Activated CD4-positive, alpha-beta memory T cell treated with anti-CD3 and anti-CD28 coated beads, Interleukin-2, amount 10 ng/mL, durations not matched to agents 7 days and 5 days (primary cell): ENCODE data around the gene EID3. TPM values are rescaled to one million over a fixed set of nuclear protein-coding genes. Genes with fewer than 3 reads are reported as not detected.
"Not testable (repeated sequence)": the region's sequence is repeated elsewhere in the genome, so short reads cannot be mapped to it uniquely, and the experiment has no call there.

Source experiments
- CTCF ChIA-PET: fragments of 350-600 bp; sonication (Branson Sonifier 250); formaldehyde crosslinking; loops from one replicate; lab custom pipeline; 2021; ENCODE audit warnings: antibody characterized with exemption, inconsistent platforms; lab: Charles Lee
- POLR2A ChIA-PET: fragments of 350-600 bp; sonication (Branson Sonifier 250); formaldehyde crosslinking; loops from one replicate; lab custom pipeline; 2021; ENCODE audit warnings: antibody characterized with exemption; lab: Charles Lee
- DNase-seq: peaks from one replicate; pipeline ENCODE4 v3.0.0-alpha.2; 2020
- H3K27ac Mint-ChIP-seq: one replicate; pipeline ENCODE4 v1.8.0; 2021; ENCODE audit warnings: mild to moderate bottlenecking, mixed read lengths
- H3K27me3 Mint-ChIP-seq: one replicate; pipeline ENCODE4 v1.8.0; 2021; ENCODE audit warnings: mixed read lengths
- H3K36me3 Mint-ChIP-seq: one replicate; pipeline ENCODE4 v1.8.0; 2021; ENCODE audit warnings: low read depth, mixed read lengths
- H3K4me1 Mint-ChIP-seq: one replicate; pipeline ENCODE4 v1.8.0; 2021; ENCODE audit warnings: mixed read lengths
- H3K4me3 Mint-ChIP-seq: one replicate; pipeline ENCODE4 v1.8.0; 2021; ENCODE audit warnings: mild to moderate bottlenecking, mixed read lengths
- H3K9me3 Mint-ChIP-seq: one replicate; pipeline ENCODE4 v1.8.0; 2021; ENCODE audit warnings: mixed read lengths
- total RNA-seq, 2 experiments: library from RNA; stranded (reverse); gene quantifications; one replicate each; pipeline ENCODE4 v1.2.3, GENCODE V29; 2021

EID3 gene
- total RNA-seq, 2 experiments from 2014 or later = 3.4 to 4.2 TPM

DNA sequence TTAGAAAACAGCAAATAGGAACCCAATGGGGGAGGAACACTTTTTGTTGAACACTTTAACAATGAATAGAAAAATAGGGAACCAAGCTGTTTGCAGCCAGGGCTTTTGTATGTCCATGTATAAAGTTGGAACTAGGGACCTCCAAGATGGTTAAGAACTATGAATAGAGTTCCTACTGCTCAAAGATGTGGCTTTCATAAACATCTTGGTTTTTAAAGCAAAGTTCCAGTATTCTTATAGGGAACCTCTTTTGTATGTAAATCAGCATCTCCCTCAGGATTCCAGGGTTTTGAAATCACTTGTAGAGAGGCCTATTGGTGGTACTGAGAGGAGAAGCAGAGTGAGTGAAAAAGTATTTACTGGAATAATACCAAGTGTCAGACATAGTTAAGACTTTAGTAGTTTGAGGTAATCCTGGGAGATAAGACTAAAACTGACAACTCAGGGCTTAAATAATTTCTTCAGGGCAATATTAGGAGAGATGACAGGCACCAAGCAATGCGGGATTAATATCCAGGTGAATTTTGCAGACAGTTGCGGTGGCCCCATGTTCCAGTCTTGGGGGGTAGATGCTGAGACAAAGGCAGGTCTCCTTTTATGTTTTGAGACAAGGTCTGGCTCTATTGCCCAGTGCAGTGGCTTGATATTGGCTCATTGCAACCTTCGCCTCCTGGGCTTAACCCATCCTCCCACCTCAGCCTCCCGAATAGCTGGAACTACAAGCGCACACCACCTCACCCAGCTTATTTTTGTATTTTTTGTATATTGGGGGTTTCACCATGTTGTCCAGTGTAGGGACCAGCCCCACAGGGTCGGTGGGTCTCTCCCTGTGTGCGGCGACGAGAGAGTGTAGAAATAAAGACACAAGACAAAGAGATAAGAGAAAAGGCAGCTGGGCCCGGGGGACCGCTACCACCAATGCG, 10.4 kb upstream of the EID3 start:
- no peaks in the 10 kb centered on the region for H3K27me3 Mint-ChIP-seq
- H3K27ac Mint-ChIP-seq = no peak overlapping the region
- ChIA-PET CTCF (interaction anchor here (1.1 kb wide), 1 partner anchor 77 kb away, joined by 5 read pairs; the partner anchor contains the start of gene TXNRD1), POLR2A (interaction anchor here (0.6 to 8.2 kb wide), 4 partner anchors 11 to 364 kb away, joined by 3 to 93 read pairs (median 6); partner anchors contain the start of genes EID3, NFYB and TXNRD1)
- no peak overlapping the region for H3K4me3 Mint-ChIP-seq
- no peak for DNase-seq
- H3K36me3 Mint-ChIP-seq = peaks cover 64% of the 10 kb centered on the region
- no peaks in the 10 kb centered on the region for H3K9me3 Mint-ChIP-seq
- peaks cover 53% of the 10 kb centered on the region for H3K4me1 Mint-ChIP-seq

DNA sequence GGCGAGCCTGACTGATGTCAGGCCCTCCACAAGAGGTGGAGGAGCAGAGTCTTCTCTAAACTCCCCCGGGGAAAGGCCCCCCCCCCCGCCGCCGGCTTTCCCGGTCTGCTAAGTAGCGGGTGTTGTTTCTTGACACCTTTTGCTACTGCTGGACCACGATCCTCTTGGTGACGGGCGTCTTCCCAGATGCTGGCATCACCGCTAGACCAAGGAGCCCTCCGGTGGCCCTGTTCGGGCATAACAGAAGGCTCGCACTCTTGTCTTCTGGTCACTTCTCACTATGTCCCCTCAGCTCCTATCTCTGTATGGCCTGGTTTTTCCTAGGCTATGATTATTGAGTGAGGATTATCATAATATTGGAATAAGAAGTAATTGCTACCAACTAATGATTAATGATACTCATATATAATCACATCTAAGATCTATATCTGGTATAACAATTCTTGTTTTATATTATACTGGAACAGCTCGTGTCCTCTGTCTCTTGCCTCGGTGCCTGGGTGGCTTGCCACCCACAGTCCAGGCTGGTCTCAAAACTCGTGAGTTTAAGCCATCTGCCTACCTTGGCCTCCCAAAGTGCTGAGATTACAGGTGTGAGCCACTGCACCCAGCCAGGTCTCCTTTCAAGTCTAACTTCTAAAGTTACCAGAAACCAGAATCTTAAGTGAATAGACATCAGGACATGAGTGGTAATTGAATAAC, 9.2 kb upstream of the EID3 start:
- CTCF ChIA-PET, H3K4me3 Mint-ChIP-seq, H3K27me3 Mint-ChIP-seq, H3K9me3 Mint-ChIP-seq, DNase-seq, H3K27ac Mint-ChIP-seq: not testable (repeated sequence)
- Mint-ChIP-seq H3K4me1 (peaks cover 51% of the 10 kb centered on the region), H3K36me3 (peaks cover 63% of the 10 kb centered on the region)
- POLR2A ChIA-PET = interaction anchor here (2.2 kb wide), 1 partner anchor 10 kb away, joined by 9 read pairs; the partner anchor contains the start of gene EID3

DNA sequence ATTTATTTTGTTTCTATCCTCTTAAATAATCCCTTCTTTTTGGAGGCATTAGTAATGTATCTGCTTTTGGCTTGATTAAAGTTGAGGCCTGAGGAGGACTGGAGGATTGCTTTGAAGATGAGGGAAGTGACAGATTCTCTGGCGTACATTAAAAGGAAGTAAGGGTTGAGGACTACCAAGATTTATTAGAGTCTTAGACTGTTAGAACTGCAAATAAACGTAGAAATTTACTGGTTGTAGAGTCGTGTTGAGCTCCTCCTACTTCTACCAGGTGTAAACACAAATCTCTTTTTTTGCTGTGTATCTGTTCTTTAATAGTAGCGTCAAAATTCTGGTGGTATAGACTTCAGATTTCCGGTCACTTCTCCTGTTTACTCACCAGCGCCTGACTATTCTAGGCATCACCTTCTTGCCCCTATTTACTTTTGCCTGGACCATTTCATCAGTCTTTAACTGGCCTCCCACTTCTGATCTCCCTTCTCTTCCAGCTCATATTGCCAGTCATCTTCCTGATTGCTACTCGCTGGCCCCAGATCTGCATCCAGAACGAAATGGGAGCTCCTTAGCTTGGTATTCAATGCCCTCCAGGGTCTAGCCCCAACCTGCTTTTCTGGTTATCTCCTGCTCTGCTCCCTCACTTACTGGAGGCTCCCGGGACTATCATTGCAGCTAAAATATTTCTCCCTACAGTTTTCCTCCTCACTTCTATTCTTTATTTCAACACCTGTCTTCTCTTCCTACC, 8.4 kb upstream of the EID3 start:
- DNase-seq = no peak
- no peak overlapping the region for H3K27ac Mint-ChIP-seq

DNA sequence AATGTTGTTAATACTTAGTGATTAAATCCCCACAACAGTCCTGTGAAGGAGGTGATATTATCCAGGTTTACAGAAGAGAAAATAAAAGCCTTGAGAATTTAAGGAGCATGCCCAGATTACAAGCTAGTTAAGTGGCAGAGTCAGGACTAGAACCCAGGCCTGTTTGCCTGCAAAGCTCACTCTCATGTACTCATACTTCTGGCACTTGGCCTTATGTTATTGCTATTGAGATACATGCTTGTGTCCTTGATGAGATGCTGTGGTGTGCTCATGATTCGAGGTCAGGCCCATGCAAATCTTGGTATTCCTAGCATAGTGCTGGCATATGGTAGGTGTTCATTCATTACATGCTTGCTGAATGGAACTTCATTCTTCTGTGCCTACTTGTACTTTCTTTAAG, 7.6 kb upstream of the EID3 start:
- no peaks in the 10 kb centered on the region for H3K9me3 Mint-ChIP-seq
- peaks cover 60% of the 10 kb centered on the region for H3K4me1 Mint-ChIP-seq
- H3K36me3 Mint-ChIP-seq = peaks cover 75% of the 10 kb centered on the region
- no peaks in the 10 kb centered on the region for H3K27me3 Mint-ChIP-seq
- ChIA-PET POLR2A (interaction anchor here (1.6 to 10.1 kb wide), 3 partner anchors 8 to 12 kb away, joined by 4 to 151 read pairs (median 9); partner anchors contain the start of gene EID3), CTCF (interaction anchor here (1.9 kb wide), 1 partner anchor 9 kb away, joined by 4 read pairs; no protein-coding TSS in a partner anchor)
- DNase-seq = no peak
- no peak overlapping the region for H3K4me3 Mint-ChIP-seq
- no peak overlapping the region for H3K27ac Mint-ChIP-seq

More for the DNA sequence above, 8.4 kb upstream of the EID3 start:
- peaks cover 68% of the 10 kb centered on the region for H3K36me3 Mint-ChIP-seq
- no peaks in the 10 kb centered on the region for H3K9me3 Mint-ChIP-seq
- no peak overlapping the region for H3K4me3 Mint-ChIP-seq
- H3K4me1 Mint-ChIP-seq = peaks cover 55% of the 10 kb centered on the region
- H3K27me3 Mint-ChIP-seq = no peaks in the 10 kb centered on the region
- ChIA-PET POLR2A (interaction anchor here (2.2 to 10.1 kb wide), 2 partner anchors 7 to 9 kb away, joined by 9 to 151 read pairs; partner anchors contain the start of gene EID3), CTCF (interaction anchor here (0.8 to 1.9 kb wide), 2 partner anchors 8 to 79 kb away, joined by 4 read pairs; partner anchors contain the start of gene TXNRD1)

DNA sequence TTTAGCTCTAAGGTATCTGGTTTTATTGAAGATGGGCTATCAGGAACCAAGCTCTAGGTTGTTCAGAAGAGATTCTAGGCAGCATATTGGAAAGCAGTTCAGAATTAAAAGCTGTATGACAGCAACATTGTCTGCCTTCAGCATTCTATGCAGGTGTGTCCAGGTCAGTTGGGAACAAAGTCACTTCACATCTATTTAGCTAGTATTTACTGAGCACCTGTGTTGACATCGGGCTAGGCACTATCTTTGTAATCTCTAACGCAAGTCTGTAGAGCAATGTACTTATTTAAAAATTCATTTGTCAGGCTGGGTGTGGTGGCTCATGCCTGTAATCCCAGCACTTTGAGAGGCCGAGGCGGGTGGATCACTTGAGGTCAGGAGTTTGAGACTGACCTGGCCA, 6.8 kb upstream of the EID3 start:
- POLR2A ChIA-PET = interaction anchor here (1.6 to 10.1 kb wide), 3 partner anchors 7 to 13 kb away, joined by 4 to 151 read pairs (median 9); partner anchors contain the start of gene EID3
- no peak overlapping the region for H3K4me3 Mint-ChIP-seq
- H3K27ac Mint-ChIP-seq = no peak overlapping the region
- no peaks in the 10 kb centered on the region for H3K27me3 Mint-ChIP-seq
- peaks cover 61% of the 10 kb centered on the region for H3K4me1 Mint-ChIP-seq
- no peaks in the 10 kb centered on the region for H3K9me3 Mint-ChIP-seq
- DNase-seq = no peak
- H3K36me3 Mint-ChIP-seq = peaks cover 76% of the 10 kb centered on the region
- CTCF ChIA-PET = interaction anchor here (1.9 kb wide), 1 partner anchor 10 kb away, joined by 4 read pairs; no protein-coding TSS in a partner anchor

DNA sequence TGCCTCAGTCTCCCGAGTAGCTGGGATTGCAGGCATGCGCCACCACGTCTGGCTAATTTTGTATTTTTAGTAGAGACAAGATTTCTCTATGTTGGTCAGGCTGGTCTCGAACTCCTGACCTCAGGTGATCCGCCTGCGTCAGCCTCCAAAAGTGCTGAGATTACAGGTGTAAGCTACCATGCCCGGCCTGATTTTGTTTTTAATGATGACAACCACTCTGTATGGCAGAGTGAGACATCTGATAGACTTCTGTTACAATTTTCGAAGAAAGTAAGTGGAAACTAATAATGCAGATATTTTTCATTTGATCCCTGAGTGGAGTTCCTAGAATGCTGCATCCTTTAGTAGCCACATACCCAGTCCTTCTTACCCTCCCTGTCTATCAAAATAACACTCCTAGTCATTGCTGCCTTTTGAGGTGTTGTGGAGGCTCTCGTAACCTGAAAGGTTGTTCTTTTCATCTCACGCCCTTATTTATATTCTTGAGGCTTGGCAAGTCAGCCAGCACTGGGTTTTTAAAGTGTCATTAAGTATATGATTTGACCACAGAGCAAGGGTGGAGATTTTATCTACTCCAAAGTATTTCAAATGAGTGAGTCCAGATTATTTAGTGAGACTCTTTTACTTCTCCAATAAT, 5.9 kb upstream of the EID3 start:
- no peak overlapping the region for H3K27ac Mint-ChIP-seq
- POLR2A ChIA-PET = interaction anchor here (1.6 to 10.1 kb wide), 2 partner anchors 9 to 13 kb away, joined by 4 to 151 read pairs; no protein-coding TSS in a partner anchor
- no peaks in the 10 kb centered on the region for H3K9me3 Mint-ChIP-seq
- H3K27me3 Mint-ChIP-seq = no peaks in the 10 kb centered on the region
- peaks cover 58% of the 10 kb centered on the region for H3K4me1 Mint-ChIP-seq
- no peak overlapping the region for H3K4me3 Mint-ChIP-seq
- CTCF ChIA-PET = interaction anchor here (1.3 kb wide), 1 partner anchor 82 kb away, joined by 3 read pairs; the partner anchor contains the start of gene TXNRD1
- peaks cover 71% of the 10 kb centered on the region for H3K36me3 Mint-ChIP-seq
- DNase-seq = no peak

DNA sequence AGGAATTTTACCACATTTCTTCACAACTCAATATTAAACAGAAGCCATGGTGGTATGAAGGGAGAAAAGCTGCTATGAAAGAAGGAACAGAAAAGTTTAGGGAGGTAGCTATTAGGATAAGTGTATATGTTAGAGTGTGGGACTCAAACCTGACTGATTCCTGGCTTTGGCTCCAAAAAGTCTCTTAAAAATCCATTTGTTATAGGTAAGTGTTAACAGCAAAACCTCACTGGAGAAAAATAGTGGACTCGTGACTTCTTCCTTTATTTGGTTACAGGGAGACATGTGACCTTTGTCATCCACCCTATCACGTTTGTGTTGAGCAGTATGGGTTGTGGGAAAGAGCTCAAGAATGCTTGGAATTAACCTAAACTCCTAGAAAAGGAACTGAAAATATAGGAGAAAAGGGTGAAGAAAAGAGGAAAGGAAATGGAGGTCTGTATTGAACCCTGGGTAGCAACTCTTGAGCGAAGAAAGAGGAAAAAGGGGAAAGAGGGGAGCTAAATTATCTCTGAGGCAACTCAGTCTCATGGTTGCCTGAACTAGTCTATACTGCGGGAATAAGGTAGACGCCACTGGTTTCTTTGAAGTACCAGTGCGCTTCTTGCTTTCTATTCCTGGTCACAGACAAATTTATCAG, 3.6 kb upstream of the EID3 start:
- H3K4me1 Mint-ChIP-seq = peaks cover 68% of the 10 kb centered on the region
- no peak overlapping the region for H3K27ac Mint-ChIP-seq
- no peaks in the 10 kb centered on the region for H3K27me3 Mint-ChIP-seq
- no peak for DNase-seq
- H3K36me3 Mint-ChIP-seq = peaks cover 63% of the 10 kb centered on the region
- ChIA-PET POLR2A (interaction anchor here (1.3 to 10.1 kb wide), 2 partner anchors 8 to 12 kb away, joined by 3 to 151 read pairs; no protein-coding TSS in a partner anchor), CTCF (interaction anchor here (0.7 kb wide), 1 partner anchor 28 kb away, joined by 4 read pairs; no protein-coding TSS in a partner anchor)
- H3K4me3 Mint-ChIP-seq = no peak overlapping the region
- no peaks in the 10 kb centered on the region for H3K9me3 Mint-ChIP-seq

DNA sequence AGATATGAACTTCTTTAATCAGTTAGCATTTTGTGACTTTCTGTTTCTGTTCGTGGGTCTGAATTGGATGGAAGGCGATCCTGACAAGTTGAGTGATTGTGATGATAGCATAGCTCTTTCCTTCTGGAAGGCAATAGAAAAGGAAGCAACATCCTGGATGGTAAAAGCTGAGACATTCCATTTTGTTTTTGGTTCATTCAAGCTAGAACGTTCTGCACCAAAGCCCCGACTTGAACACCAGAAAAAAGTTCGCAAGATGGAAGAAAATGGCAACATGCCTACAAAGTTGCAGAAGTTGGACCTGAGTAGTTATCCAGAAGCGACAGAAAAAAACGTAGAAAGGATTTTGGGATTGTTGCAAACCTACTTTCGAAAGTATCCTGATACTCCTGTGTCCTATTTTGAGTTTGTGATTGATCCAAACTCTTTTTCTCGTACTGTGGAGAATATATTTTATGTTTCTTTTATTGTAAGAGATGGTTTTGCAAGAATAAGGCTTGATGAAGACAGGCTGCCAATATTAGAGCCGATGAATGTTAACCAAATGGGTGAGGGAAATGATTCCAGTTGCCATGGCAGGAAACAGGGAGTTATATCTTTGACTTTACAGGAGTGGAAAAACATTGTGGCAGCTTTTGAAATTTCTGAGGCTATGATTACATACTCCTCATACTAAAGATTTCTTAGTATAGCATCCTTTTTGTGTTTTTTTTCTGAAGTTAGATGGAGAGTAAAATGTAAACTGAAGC, 896 bp downstream of the EID3 start:
- POLR2A ChIA-PET = interaction anchor here (0.7 to 10.1 kb wide), 17 partner anchors 9 to 1027 kb away, joined by 3 to 151 read pairs (median 4); partner anchors contain the start of genes HCFC2, NFYB, TDG and WASHC4
- Mint-ChIP-seq H3K9me3 (no peaks in the 10 kb centered on the region), H3K4me1 (peaks cover 73% of the 10 kb centered on the region), H3K27me3 (no peaks in the 10 kb centered on the region), H3K4me3 (peak overlapping the region; percentile 83), H3K27ac (peak overlapping the region; percentile 94), H3K36me3 (peaks cover 59% of the 10 kb centered on the region)
- CTCF ChIA-PET = interaction anchor here (1.0 to 2.9 kb wide), 5 partner anchors 16 to 89 kb away, joined by 3 to 34 read pairs (median 4); partner anchors contain the start of gene TXNRD1
- DNase-seq = no peak

DNA sequence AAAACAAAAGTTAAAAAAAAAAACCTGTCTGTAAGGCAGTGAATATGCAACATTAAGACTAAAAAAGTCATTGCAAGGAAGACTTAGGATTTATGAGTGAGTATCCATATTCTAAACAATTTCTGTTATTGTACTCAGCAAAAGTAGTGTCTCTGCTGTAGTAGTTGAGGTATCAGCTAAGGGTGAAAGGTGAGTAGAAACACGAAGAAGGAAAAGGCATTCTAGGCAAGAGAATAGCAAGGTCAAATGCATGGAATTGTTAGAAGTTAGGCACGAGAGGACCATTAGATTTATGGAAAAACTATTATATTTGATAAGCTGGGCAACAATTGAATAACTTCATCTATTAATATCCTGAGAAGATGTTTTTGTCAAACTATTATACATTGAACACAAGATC, 1.8 kb downstream of the EID3 start:
- Mint-ChIP-seq H3K4me1 (peaks cover 70% of the 10 kb centered on the region), H3K4me3 (no peak overlapping the region), H3K27me3 (no peaks in the 10 kb centered on the region), H3K9me3 (no peaks in the 10 kb centered on the region), H3K27ac (no peak overlapping the region), H3K36me3 (peaks cover 55% of the 10 kb centered on the region)
- POLR2A ChIA-PET = interaction anchor here (3.0 kb wide), 1 partner anchor 8 kb away, joined by 17 read pairs; no protein-coding TSS in a partner anchor
- DNase-seq = no peak
- CTCF ChIA-PET = interaction anchor here (2.9 kb wide), 1 partner anchor 17 kb away, joined by 34 read pairs; no protein-coding TSS in a partner anchor

DNA sequence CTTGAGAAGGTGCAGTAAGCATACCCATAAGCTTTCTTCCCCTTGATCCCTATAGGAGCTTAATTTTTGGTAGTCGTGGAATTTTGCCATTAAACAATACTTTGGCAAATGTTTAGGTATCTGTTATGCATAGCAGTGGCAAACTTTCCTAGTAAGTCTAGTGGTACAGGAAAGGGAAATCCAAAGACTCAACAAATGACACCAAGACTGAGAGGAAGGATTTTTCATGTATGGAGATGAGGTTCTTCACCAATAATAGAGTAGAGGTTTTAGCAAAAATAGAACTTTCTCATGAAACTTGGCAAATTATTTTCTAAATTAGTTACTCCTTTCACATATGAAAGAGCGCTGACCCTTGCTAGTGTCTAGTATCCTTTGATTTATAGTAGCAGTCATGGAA, 2.8 kb downstream of the EID3 start:
- Mint-ChIP-seq H3K9me3 (no peaks in the 10 kb centered on the region), H3K4me1 (peaks cover 65% of the 10 kb centered on the region), H3K27ac (no peak overlapping the region), H3K4me3 (no peak overlapping the region), H3K27me3 (no peaks in the 10 kb centered on the region), H3K36me3 (peaks cover 56% of the 10 kb centered on the region)
- CTCF ChIA-PET = no interaction called here
- POLR2A ChIA-PET = no interaction called here
- no peak for DNase-seq
